Stimulated activated CD4-positive, alpha-beta T cell treated with anti-CD3 and anti-CD28 coated beads, Interleukin-1b, Interleukin-23, amount 100 ng/mL, for 48 hours (primary cell): ENCODE results near the gene ZNF81.
"Not testable (repeated sequence)": the region's sequence is repeated elsewhere in the genome, so short reads cannot be mapped to it uniquely, and the experiment has no call there.

ENCODE experiments used
- DNase-seq: peaks from one replicate; pipeline ENCODE4 v3.0.0-alpha.2; 2020

Gene ZNF81

GRCh38 chrX:47936940-47937317 is 100.2 kb downstream of the ZNF81 start:
- no peak for DNase-seq

DNA sequence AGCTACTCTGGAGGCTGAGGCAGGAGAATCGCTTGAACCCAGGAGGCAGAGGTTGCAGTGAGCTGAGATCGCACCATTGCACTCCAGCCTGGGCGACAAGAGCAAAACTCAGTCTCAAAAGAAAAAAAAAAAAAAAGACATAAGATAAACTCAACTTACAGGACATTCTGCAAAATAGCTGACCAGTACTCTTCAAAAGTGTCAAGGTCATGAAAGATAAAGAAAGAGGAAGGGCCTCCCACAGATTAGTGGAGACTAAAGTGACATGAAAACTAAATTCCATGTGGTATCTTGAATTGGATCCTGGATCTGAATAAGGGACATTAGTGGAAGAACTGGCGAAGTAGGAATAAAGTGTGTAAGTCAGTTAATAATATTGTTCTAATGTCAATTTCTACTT is 103.7 kb downstream of the ZNF81 start:
- no peak for DNase-seq

DNA sequence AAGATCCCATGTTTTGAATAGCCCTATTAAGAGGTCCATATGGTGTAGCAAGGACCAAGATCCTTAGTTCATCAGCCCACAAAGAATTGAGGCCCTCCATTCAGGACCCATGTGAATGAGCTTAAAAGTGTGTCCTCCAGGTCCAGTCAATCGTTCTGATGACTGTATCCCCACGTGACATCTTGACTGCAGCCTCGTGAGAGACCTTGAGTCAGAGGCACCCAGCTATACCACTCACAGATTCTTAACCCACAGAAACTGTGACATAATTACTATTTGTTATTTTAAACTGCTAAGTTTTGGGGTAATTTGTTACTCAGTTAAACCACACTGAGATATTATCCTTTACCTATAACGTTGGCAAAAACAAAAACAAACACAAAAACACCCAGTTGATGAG is 104.7 kb downstream of the ZNF81 start:
- DNase-seq = no peak

GRCh38 chrX:47955295-47955694 is 118.6 kb downstream of the ZNF81 start:
- not testable (repeated sequence) for DNase-seq

DNA sequence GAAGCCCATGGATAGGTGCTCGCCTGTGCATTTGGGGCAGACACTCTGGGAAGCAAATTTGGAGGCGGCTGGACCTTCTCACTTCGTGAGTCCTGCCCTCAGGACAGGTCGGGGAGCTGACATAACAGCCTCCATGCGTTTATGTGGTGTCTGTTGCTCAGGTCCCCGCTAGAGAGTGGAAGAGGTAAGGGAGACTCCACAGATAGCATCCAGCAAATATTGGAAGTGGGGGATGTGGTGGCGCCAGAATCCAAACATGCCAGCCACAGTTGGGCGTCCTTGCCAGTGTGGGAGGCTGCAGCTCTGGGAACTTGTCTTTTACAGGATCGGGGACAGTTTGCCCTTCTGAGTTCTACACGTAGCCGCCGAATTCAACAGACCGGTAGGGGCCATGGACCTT is 119.3 kb downstream of the ZNF81 start:
- DNase-seq = no peak

DNA sequence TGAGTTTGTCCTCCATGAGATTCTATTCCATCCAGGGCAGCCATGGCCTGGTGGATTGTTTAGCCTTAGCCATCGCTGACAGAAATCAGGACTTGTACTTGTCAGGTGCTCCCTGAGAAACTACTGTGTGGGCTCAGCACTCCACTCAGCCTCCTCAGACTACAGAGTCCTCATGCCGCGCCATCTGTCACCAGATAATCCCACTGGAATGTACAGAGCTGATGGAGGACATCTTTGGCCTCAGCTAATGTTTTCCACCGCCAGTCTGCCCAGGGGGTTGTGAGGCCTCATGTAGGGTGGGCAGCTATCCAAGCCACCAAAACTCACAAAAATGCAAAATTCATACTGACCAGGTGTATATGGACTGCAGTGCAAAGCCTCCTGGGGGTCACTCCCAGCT is 121.5 kb downstream of the ZNF81 start:
- DNase-seq = not testable (repeated sequence)

DNA sequence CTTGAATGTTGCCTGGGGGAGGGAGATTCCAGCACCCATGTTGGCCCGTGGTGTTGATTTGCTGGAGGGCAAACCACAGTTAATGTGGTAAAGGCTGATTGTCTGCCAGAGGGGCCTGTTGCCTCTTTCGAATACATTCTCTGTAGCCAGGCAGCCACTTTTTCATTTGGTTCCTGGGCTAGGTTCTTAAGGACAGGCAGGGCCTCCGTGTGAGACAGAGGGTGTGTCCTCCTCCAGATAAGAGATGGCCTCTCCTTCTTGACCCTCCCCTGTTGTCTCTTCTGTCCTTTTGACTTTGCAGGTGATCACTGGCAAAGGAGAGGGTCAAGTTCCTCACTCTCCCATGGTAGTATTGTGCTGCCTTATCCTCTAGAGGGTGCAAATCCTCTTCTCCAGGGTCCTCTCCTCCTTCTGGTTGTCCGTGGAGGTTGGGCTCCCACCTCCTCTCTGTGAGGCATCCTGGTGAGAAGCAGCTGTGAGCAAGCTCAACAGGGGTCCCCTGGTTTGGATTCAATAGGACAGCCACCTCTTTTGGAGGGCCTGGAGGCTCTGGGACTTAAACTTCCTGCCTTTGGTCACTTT is 122.2 kb downstream of the ZNF81 start:
- DNase-seq = no peak

GRCh38 chrX:47960406-47960805 is 123.7 kb downstream of the ZNF81 start:
- no peak for DNase-seq

DNA sequence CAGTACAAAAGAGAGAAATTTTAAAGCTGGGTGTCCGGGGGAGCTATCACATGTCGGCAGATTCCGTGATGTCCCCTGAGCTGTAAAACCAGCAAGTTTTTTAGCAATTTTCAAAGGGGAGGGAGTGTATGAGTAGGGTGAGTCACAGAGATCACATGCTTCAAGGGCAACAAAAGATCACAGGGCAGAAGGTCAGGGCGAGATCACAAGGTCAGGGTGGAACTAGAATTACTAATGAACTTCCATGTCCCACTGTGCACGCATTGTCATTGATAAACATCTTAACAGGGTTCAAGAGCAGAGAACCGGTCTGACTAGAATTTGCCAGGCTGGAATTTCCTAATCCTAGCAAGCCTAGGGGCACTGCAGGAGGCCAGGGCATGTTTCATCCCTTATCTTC is 125.1 kb downstream of the ZNF81 start:
- DNase-seq = not testable (repeated sequence)

GRCh38 chrX:47965526-47965925 is 128.8 kb downstream of the ZNF81 start:
- DNase-seq = not testable (repeated sequence)
